ENCODE results near the gene ZNF33B.
"Not testable (repeated sequence)": the region's sequence is repeated elsewhere in the genome, so short reads cannot be mapped to it uniquely, and the experiment has no call there.

Gene ZNF33B

DNA sequence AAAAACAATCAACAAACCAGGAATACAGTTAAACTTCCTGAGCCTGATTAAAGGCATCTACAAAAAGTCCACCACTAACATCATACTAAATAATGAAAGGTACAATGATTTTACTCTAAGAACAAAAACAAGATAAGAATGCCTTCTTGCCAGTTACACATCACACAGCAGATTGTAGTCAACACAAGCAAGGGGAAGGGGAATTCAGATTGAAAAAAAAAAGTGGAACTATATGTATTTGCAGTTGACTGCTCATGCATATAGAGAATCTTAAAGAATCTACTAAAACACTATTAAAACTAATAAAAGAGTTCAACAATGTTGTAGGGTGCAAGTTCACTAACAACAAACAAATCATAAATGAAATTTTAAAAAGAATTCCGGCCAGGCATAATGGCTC, 28.5 kb downstream of the ZNF33B start:
- DNase-seq: no peak

DNA sequence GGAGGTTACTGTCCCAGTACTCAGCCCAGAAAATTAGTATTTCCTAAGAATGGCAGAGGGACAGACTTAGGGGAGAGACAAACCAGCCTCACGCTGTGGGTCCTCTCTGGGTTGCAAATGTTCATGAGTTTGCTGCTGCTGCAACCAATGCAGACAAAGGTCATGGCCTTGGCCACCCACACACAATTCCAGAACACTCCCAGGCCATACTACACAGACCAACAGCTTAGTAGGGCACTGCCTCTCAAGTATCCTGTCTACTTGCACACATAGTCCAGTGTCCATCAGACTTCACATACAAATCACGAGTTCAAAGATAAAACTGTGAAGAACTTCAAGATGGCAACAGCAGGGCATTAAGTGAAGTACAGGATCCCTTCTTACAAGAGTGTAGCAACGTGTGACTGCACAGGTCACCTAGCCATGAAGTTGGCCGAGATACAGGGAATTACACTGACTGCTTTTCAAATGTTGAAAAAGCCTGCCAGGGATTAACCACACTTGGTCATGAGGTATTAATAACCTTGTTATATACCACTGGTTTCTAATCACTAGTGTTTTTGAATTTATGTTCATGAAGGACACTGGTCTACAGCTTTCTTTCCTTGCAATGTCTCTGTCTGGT, 40.0 kb downstream of the ZNF33B start:
- DNase-seq: no peak

DNA sequence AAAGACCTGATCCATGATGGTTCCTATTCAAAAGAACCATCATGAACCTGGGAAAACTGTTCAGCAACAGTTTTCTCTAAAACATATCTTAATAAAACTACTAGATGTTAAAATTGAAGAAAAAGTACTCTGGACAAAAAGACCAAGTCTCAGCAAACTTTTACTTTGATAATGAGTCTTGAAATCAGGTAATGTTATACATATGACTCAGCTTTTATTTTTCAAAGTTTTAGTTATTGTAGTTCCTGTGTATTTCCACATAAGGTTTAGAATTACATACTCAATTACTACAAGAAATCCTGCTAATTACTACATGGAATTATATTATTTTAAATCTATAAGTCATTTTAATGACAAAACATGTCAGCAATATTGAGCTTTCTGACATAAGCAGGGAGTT, 42.2 kb downstream of the ZNF33B start:
- no peak for DNase-seq

DNA sequence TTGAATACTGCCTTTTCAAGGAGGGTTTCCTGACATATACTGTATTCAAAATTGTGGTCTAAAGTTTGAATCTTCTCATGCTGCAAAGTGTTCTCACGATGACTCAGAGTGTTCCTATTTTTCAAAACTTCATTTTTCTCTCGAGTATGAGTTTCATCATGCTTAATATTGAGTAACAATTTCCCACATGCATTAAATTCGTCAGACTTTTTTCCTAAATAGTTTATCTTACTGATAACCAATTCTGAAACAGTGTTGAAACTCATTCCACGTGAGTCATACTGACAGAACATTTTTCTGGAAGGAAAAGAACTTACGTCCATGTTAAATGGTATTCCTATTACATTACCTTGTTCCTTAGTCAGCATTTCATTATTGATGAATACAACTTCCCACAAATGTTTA, 44.1 kb downstream of the ZNF33B start:
- no peak for DNase-seq

DNA sequence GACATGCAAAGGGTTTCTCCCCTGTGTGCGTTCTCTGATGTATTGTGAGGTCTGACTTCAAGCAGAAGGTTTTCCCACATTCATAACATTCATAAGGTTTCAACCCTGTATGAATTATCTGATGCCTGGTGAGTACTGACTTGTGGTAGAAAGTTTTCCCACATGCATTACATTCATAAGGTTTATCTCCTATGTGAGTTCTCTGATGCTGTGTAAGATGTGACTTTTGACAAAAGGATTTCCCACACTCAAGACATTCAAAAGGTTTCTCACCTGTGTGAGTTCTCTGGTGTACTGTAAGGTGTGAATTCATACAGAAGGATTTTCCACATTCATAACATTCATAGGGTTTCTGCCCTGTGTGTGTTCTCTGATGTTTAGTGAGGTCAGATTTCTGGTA, 45.1 kb downstream of the ZNF33B start:
- no peak for DNase-seq

DNA sequence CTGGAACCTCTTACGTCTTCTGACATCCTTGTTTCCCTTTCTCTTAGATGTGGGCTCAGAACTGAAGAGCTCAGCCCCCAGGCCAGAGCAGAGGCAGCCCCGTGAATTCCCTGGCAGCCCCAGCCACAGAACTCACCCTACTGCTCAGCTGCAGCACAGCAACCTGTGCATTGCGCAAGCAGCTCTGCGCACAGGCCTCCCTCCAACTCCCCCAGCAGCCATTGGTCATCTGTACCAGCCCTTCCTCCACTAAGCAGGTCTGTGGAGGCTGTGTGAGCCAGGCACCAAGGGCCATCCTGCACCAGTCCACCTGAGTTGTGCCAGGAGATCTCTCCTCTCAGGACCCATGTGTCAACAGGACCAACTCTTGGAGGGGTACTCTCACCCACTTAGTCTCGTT, 54.5 kb downstream of the ZNF33B start:
- DNase-seq: no peak

DNA sequence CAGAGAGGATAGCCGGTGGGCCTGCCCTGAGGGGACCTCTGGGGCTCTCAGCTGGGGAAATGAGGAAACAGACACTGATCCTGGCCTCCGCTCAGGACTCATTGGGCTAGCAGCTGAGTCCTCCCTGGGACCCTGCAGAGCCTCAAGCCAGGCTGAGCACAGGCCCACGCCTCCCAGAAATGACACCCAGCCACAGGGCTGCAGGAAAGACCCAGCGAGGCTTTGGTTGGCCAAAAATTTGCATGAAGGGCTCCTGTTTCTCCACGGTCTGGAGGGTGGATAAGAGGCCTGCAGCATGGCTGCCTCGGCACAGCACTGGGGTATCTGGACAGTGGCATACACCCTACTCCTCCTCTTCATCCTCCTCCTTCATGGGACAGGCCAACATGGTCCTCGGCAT, 60.4 kb downstream of the ZNF33B start:
- no peak for DNase-seq

DNA sequence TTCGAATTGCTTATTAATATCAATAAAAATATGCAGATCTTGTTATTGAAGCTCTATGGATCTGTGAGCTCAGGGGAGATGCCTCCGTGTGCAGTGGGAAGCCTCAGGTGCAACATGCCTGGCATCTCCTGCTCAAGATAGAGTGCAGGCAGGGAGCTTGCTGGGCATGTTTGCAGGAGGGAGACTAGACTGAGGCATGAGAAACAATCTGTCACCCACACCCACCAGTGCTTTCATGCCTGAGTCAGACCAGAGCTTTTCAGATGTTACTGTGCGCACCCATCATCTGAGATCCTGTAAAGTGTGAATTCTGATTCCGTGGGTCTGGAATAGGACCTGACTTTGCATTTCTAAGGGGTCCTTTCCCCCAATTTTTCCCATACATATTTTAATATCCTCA, 62.0 kb downstream of the ZNF33B start:
- DNase-seq: no peak

DNA sequence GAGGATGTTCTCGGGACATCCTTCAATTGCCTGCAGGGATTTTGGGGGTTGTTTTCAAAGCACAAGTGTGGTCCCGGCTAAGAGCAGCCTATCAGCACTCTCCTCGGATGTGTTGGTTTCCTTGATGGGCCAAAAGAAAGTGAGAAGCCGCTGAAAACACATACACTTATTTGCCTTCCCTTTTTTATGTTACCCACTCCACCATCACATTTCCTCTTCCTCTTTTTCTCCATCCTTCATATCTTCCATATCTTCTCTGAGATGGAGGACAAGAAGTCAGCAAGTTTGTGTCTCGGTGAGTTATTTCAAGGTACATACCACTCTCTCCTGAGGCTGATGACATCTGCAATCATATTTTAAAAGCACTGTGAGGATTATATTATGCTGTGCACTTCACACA, 64.0 kb downstream of the ZNF33B start:
- no peak for DNase-seq

DNA sequence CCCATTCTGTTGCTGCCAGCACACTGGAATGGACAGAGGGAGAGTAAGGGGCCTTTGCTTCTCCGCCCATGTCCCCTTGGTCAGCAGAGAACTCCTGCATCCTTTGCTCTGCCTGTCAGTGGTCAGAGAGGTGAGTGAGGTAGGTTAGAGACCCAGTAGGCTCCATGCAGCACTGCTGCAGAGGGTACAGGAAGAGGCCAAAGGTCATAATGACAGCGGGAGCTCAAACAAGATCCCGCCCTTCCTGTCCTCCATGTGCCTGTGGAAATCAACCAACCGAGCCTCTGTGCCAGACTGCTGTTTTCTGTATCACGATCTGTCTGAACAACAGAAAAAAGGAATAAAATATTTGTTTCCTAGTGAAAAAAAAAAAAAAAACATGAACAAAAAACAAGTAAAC, 81.4 kb downstream of the ZNF33B start:
- DNase-seq: no peak

DNA sequence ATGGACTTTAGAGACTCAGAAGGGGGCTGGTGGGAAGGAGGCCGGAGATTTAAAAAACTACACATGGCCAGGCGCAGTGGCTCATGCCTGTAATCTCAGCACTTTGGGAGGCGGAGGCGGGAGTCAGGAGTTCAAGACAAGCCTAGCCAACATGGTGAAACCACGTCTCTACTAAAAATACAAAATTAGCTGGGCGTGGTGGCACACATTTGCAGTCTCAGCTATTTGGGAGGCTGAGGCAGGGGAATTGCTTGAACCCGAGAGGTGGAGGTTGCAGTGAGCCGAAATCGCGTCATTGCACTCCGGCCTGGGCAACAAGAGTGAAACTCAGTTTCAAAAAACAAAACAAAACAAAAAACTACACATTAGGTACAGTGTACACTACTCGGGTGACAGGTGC, 84.8 kb downstream of the ZNF33B start:
- not testable (repeated sequence) for DNase-seq

DNA sequence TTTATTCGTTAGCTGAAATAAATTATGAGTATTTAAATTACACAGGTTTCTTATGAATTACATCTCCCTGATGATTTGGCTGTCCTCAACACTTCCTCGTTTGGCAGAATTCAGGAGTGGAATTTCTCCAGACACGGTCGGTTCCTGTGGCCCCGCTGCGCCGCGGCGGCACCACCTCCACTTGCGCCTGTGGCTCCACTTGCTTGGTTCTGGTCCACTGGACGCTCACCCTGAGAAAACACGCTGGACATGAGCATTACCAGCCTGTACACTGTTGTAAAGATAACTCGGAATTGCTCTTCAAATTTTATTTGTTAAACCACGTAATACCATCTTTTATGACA, 85.3 kb downstream of the ZNF33B start:
- DNase-seq: no peak

DNA sequence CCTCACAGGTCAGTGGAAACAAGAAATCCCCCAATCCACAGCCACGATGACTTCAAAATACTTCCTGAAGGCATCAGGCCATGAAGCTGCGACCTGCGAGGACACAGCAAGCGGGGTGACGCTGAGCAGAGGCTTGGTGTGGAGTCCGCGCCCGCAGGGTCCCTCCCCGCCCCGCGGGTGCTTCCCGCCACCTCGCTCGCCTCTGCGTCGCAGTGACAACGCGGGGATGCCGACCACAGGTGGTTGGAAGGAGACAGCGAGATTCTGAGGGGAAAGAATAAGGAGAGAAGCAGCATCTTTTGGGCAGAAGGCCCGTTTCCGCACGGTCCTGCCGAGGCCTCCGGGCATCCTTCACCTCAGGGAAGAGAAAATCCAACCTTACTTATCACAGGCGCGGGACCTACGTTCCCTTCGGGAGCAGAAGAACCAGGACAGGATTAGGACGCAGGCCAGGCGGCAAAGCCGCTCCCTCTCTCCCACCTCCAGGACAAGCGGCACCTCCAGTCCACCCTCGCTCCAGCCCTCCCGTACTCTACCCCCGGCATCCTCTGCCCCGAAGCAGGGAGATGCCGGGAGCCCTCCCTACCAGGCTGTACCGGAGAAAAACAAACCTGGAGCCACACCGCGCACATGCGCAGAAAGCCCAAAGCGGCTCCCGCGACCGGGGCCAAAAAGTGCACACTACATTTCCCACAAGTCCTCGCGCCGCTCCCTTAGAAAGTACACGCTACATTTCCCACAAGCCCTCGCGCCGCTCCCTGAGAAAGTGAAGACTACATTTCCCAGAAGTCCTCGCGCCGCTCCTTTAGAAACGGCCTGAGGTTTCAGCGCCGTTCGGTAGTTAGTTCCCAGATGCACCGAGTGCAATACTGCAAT, 85.9 kb downstream of the ZNF33B start:
- peak; percentile 91 for DNase-seq

DNA sequence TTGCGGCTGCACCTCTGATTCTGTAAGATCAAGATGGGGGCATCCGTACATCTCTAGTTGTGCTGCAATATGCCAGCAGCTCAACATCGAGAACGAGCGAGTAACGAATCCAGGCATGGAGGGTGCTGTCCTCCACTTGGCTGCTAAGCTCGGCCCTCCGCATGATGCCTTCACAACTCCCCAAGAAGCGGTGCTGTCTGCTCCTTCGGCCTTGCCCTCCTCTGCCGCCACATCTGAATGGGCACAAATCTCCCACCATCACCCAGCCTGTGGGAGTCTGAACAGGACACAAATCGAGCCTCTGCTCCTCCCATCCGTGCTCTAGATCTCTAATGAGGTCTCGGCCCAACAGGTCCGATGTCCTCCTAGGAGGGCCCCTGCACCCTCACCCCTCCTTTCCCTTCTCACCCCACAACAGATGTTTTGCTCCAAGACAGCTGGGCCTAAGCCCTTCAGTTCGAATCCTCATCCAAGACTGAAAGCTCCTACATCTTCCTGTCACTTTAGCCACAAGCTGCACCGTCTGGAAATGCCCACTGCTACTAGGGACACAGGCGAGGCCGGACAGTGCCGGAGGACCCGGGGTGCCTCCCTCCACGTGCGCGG, 86.7 kb downstream of the ZNF33B start:
- DNase-seq: no peak

DNA sequence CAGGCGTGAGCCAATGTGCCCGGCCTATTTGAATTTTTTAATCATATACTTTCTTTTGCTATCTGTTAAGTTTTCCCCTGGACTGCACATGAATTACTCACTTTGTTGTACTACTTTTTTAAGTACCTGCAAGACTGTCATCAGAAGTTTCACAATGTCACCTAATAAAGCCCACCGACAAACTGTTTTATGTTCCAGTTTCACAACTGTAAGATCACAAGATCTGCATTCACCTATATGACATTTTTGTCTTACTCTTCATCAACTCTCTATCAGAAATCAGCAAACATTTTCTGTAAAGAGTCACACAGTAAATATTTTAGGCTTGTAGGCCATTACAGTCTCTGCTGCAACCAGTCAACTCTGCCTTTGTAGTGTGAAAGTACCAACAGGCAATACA, 88.5 kb downstream of the ZNF33B start:
- DNase-seq: no peak

DNA sequence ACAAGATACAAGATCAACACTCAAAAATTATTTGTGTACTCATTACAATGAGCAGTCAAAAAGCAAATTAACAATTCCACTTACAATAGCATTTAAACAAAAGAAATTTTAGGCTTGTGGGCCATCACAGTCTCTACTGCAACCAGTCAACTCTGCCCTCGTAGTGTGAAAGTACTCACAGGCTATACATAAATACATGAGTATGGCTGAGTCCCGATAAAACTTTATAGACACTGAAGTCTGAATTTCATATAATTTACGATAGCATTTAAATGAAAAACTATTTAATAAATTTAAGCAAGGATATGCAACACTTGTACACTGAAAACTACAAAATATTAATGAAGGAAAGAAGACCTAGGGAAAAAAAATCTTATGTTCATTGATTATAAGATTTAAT, 90.1 kb downstream of the ZNF33B start:
- DNase-seq: no peak

DNA sequence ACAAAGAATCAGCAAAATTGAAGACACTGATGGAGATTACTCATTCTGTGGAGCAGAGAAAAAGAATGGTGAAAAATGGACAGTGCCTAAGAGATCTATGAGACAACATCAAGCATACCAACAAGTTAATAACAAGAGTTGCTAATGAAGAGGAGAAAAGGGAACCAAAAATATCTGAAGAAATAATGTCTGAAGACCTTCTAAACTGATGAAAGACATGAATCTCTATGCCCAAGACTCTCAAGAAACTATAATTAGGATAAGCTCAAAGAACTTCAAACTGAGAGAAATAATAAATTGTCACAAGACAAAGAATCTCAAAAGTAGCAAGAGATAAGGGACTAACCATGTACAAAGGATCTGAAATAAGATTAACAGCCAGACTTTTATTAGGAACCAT, 93.4 kb downstream of the ZNF33B start:
- DNase-seq: no peak

DNA sequence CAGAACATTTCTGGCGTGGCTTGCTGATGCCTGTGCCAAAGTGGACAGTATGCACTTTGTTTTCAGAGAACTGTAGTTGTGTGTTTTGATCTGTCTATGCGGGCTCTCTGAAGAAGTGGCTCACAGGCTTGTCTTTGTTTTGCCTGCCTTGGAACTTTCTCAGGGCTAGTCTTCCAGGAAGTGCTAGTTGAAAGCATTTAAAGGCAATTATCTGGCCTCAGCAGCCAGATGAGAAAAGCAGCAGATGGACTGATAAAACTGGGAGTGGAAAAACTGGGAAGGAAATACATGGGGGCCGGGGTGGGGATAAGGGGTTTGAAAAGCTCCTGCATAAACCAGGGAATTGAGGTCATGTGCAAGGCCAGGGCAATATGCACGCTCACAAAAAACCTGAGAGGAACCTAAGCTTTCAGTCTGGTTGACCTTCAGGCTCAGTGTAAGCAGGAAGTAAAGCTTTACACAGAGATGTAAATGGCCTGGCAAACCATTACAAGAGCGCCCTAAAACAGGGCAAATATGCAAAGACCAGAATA, 94.5 kb downstream of the ZNF33B start:
- DNase-seq: no peak

All from NCI-H1048 (cell line).